GM12878 (cell line): ENCODE results near the gene LOX. TPM values are rescaled to one million over a fixed set of nuclear protein-coding genes. Genes with fewer than 3 reads are reported as not detected.

ENCODE experiments used
- ATAC-seq: fragments of 200-7000 bp; cut with Tn5 transposase; 3 replicates; pipeline ENCODE4 v1.9.1; 2020; ENCODE audit warnings: mild to moderate bottlenecking, moderate library complexity
- BruUV-seq: library from RNA; stranded (reverse); fragments of 400-500 nt; replicated peaks from 2 replicates; lab custom pipeline; 2021; lab: Mats Ljungman, UMichigan
- CTCF ChIA-PET: fragments of 300-600 bp; sonication (Branson Sonifier 250); formaldehyde crosslinking; extraction: SDS; loops from one replicate; lab custom pipeline; 2021; ENCODE audit warnings: inconsistent platforms; lab: Yijun Ruan, JAX
- POLR2A ChIA-PET: fragments of 350-600 bp; formaldehyde crosslinking; extraction: SDS; loops from one replicate; lab custom pipeline; 2021; ENCODE audit warnings: inconsistent platforms; lab: Charles Lee
- RAD21 ChIA-PET: fragments of 300-600 bp; sonication (Branson Sonifier 250); formaldehyde crosslinking; loops from one replicate; lab custom pipeline; 2023; ENCODE audit warnings: antibody characterized with exemption; ENCODE audit not compliant: unreplicated experiment; lab: Charles Lee
- SMC1A ChIA-PET: fragments of 300-600 bp; sonication (Branson Sonifier 250); formaldehyde crosslinking; loops from one replicate; lab custom pipeline; 2023; ENCODE audit not compliant: unreplicated experiment, uncharacterized antibody; lab: Charles Lee
- DNase-seq: peaks from one replicate; pipeline ENCODE4 v3.0.0-alpha.2; 2011; ENCODE audit warnings: low read depth, low spot score
- FAIRE-seq: peaks from 3 replicates; lab custom pipeline; 2011; peaks lifted over from hg19 to GRCh38; lab: Jason Lieb, UNC
- H2AFZ ChIP-seq: 2 replicates; pipeline ENCODE4 v1.6.0; 2011; ENCODE audit warnings: low read depth, low read length, control low read depth; ENCODE audit not compliant: control insufficient read depth
- H3K27ac ChIP-seq: 2 replicates; pipeline ENCODE4 v1.5.1; 2011; ENCODE audit warnings: control low read depth; ENCODE audit not compliant: control insufficient read depth, insufficient read depth
- H3K27me3 ChIP-seq, 2 experiments: replicated peaks in 1 of 2; 2 replicates each; pipeline versions ENCODE4 v1.6.0 to v1.6.1; 2011; ENCODE audit warnings: low read length in 1 of 2; ENCODE audit not compliant: control insufficient read depth in 2 of 2, insufficient read depth in 2 of 2
- H3K36me3 ChIP-seq, 2 experiments: 2 replicates each; pipeline ENCODE4 v1.5.1; 2011; ENCODE audit warnings: low read length in 1 of 2; ENCODE audit not compliant: control insufficient read depth in 2 of 2, insufficient read depth in 2 of 2
- H3K4me1 ChIP-seq: 2 replicates; pipeline ENCODE4 v1.6.1; 2011; ENCODE audit warnings: mild to moderate bottlenecking, low read length, moderate library complexity, mixed read lengths; ENCODE audit not compliant: control insufficient read depth, insufficient read depth
- H3K4me2 ChIP-seq: 2 replicates; pipeline ENCODE4 v1.6.0; 2011; ENCODE audit warnings: control low read depth; ENCODE audit not compliant: control insufficient read depth, insufficient read depth
- H3K4me3 ChIP-seq: fragments of 200-600 bp; sonication (generic); 2 replicates; pipeline ENCODE4 v1.5.1; 2016
- H3K79me2 ChIP-seq: 2 replicates; pipeline ENCODE4 v1.6.0; 2011; ENCODE audit warnings: low read length; ENCODE audit not compliant: control insufficient read depth, insufficient read depth
- H3K9ac ChIP-seq: 2 replicates; pipeline ENCODE4 v1.8.0; 2011; ENCODE audit warnings: low read length, control low read depth, mixed read lengths; ENCODE audit not compliant: control insufficient read depth, insufficient read depth
- H3K9me3 ChIP-seq: replicated peaks from 3 replicates; pipeline ENCODE4 v1.5.1; 2011; ENCODE audit warnings: mild to moderate bottlenecking, low read length; ENCODE audit not compliant: control insufficient read depth, insufficient read depth
- H4K20me1 ChIP-seq: 2 replicates; pipeline ENCODE4 v1.6.0; 2011; ENCODE audit not compliant: control insufficient read depth, insufficient read depth
- WGBS: methylation state at CpG from one replicate; pipeline ENCODE4 v1.1.6; 2016; ENCODE audit warnings: low lambda C conversion rate; ENCODE audit not compliant: insufficient replicate concordance, insufficient coverage; ENCODE audit errors: missing lambda C conversion rate; 5-methylcytosine and 5-hydroxymethylcytosine counted together
- in situ Hi-C: fragments of 300-500 bp; cut with MboI; formaldehyde crosslinking; loops from 9 replicates; pipeline ENCODE4 v1.14.3; 2018; ENCODE audit warnings: mixed read lengths
- intact Hi-C: fragments of 100-400 bp; cut with micrococcal nuclease; formaldehyde crosslinking; loops from one replicate; pipeline ENCODE4 v1.14.2; 2022; ENCODE audit not compliant: unreplicated experiment
- polyA plus RNA-seq, 11 experiments: library from polyadenylated mRNA; depleted of rRNA in 4 of 11; unstranded in 6 of 11; stranded (reverse) in 5 of 11; fragments of >200 nt; fragmentation: Nextera tagmentation in 4 of 11; fragmentation: Illumina TruSeq in 1 of 11; extraction: Ambion mirVana in 4 of 11; extraction: Trizol in 1 of 11; gene quantifications; 1 replicate in 1 of 11; 2 replicates in 10 of 11; pipeline versions ENCODE4 v1.2.1 to v1.2.3, GENCODE V29; 2011 to 2016; ENCODE audit warnings: inconsistent platforms in 2 of 11, missing spikeins in 2 of 11, low read depth in 1 of 11
- total RNA-seq, 4 experiments: library from RNA; depleted of rRNA in 3 of 4; stranded (reverse); fragments of >200 nt in 3 of 4; fragmentation: Illumina TruSeq in 1 of 4; extraction: Trizol in 1 of 4; gene quantifications; 2 replicates each; pipeline versions ENCODE4 v1.2.1 to v1.2.3, GENCODE V29; 2013 to 2021
- TF ChIP-seq, protein P1 (sequence below), 3 experiments: IDR thresholded peaks in 2 of 3; conservative IDR thresholded peaks in 1 of 3; 2 replicates each; pipeline ENCODE4 v1.5.1; 2011; ENCODE audit warnings: low read depth in 3 of 3, low read length in 3 of 3, mild to moderate bottlenecking in 3 of 3, control low read depth in 2 of 3, moderate library complexity in 2 of 3, inconsistent platforms in 1 of 3, mixed read lengths in 1 of 3; ENCODE audit not compliant: control insufficient read depth in 2 of 3, insufficient read depth in 1 of 3; ENCODE audit errors: extremely low read depth in 1 of 3

Gene LOX
- total and polyA plus RNA-seq, 10 of the 15 experiments (the other 5 are each of a cell fraction or from before 2014, with no cell fraction given), result 0.03 to 0.69 (median 0.07) TPM; not detected in 1

DNA sequence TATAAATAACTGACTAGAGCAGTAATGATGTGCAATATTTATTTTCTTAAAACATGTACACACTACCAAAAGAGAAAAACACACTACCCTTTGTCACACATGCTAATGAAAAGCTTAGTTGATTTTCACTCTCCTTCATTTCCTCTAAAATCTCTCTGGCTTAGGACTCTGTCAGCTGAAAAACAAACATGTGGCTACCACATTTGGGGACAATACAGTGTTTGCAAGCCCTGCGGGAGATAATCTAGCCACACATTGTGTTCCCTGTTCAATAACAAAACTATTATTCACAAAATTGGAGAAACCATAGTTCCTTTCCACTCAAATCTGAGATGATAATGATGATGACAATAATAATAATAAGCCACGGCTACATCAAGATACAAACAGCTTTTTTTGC lies 3.5 kb upstream of the LOX start:
- intact Hi-C loops, result no loop called here

More for the DNA sequence above, 3.5 kb upstream of the LOX start:
- Histone ChIP-seq H3K4me3 (no peak overlapping the region), H3K27ac (no peak overlapping the region), H4K20me1 (no peaks in the 10 kb centered on the region), H3K79me2 (no peaks in the 10 kb centered on the region), H3K4me2 (no peak overlapping the region)
- in situ Hi-C loops, result no loop called here
- ChIA-PET RAD21 (no interaction called here), CTCF (interaction anchor here (0.8 to 1.1 kb wide), 2 partner anchors 13 to 113 kb away, joined by 3 to 4 read pairs; no protein-coding TSS in a partner anchor)
- no TSS peak for BruUV-seq
- no peak for ATAC-seq
- TF ChIP-seq, protein P1, sequence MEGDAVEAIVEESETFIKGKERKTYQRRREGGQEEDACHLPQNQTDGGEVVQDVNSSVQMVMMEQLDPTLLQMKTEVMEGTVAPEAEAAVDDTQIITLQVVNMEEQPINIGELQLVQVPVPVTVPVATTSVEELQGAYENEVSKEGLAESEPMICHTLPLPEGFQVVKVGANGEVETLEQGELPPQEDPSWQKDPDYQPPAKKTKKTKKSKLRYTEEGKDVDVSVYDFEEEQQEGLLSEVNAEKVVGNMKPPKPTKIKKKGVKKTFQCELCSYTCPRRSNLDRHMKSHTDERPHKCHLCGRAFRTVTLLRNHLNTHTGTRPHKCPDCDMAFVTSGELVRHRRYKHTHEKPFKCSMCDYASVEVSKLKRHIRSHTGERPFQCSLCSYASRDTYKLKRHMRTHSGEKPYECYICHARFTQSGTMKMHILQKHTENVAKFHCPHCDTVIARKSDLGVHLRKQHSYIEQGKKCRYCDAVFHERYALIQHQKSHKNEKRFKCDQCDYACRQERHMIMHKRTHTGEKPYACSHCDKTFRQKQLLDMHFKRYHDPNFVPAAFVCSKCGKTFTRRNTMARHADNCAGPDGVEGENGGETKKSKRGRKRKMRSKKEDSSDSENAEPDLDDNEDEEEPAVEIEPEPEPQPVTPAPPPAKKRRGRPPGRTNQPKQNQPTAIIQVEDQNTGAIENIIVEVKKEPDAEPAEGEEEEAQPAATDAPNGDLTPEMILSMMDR (IDR thresholded peaks at IDR 0.05 in 2 of 3, conservative IDR thresholded peaks at IDR 0.05 in 1 of 3; ENCODE audit: control insufficient read depth in 2 of 3, extremely low read depth in 1 of 3, insufficient read depth in 1 of 3, low read depth in 3 of 3, low read length in 3 of 3), result no peak
- TF ChIP-seq, all 136 proteins: peak for 0
- peaks cover 5 to 7% of the 10 kb centered on the region in 2 experiments for H3K27me3 ChIP-seq
- H3K4me1 ChIP-seq, result no peaks in the 10 kb centered on the region; the same call in 1 of the 2 replicates
- ChIA-PET POLR2A (no interaction called here), SMC1A (interaction anchor here (1.5 kb wide), 1 partner anchor 21 kb away, joined by 3 read pairs; no protein-coding TSS in a partner anchor)
- DNase-seq (no peak), FAIRE-seq (no peak)
- H3K36me3 ChIP-seq, result no peaks in the 10 kb centered on the region
- no peaks in the 10 kb centered on the region for H3K9me3 ChIP-seq
- 87% methylated on average over 2 of the region's 2 CpGs for WGBS
- H3K9ac ChIP-seq, result no peak overlapping the region
- no peak overlapping the region for H2AFZ ChIP-seq
